GM18502 (cell line): ENCODE results near the gene PRSS53.

Experiments used
- ATAC-seq: cut with Tn5 transposase; IDR thresholded peaks from one replicate; pipeline ENCODE4 v1.9.1; 2021; ENCODE audit warnings: mild to moderate bottlenecking; ENCODE audit not compliant: unreplicated experiment, poor library complexity

The PRSS53 gene

DNA sequence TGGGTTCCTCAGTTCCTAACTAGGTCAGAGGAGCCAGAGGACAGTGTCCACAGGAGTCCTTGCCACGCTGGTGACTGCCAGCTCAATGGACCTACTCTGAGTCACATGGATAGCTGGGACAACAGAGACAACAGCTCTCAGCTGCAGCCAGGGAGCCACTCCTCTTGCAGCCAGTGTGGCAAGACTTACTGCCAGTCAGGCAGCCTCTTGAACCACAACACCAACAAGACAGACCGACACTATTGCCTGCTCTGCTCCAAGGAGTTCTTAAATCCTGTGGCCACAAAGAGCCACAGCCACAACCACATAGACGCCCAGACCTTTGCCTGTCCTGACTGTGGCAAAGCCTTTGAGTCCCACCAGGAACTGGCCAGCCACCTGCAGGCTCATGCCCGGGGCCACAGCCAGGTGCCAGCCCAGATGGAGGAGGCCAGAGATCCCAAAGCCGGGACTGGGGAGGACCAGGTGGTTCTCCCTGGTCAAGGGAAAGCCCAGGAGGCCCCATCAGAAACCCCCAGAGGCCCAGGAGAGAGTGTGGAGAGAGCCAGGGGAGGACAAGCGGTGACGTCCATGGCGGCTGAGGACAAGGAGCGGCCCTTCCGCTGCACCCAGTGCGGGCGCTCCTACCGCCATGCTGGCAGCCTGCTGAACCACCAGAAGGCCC, 7.9 kb downstream of the PRSS53 start:
- no peak for ATAC-seq

DNA sequence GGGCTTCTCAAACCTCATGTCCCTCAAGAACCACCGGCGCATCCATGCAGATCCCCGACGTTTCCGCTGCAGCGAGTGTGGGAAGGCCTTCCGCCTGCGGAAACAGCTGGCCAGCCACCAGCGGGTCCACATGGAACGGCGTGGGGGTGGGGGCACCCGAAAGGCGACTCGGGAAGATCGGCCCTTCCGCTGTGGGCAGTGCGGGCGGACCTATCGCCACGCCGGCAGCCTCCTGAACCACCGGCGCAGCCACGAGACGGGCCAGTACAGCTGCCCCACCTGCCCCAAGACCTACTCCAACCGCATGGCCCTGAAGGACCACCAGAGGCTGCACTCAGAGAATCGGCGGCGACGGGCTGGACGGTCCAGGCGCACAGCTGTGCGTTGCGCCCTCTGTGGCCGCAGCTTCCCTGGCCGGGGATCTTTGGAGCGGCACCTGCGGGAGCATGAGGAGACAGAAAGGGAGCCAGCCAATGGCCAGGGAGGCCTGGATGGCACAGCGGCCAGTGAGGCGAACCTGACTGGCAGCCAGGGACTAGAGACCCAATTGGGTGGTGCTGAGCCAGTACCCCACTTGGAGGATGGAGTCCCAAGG, 8.6 kb downstream of the PRSS53 start:
- ATAC-seq, result no peak

DNA sequence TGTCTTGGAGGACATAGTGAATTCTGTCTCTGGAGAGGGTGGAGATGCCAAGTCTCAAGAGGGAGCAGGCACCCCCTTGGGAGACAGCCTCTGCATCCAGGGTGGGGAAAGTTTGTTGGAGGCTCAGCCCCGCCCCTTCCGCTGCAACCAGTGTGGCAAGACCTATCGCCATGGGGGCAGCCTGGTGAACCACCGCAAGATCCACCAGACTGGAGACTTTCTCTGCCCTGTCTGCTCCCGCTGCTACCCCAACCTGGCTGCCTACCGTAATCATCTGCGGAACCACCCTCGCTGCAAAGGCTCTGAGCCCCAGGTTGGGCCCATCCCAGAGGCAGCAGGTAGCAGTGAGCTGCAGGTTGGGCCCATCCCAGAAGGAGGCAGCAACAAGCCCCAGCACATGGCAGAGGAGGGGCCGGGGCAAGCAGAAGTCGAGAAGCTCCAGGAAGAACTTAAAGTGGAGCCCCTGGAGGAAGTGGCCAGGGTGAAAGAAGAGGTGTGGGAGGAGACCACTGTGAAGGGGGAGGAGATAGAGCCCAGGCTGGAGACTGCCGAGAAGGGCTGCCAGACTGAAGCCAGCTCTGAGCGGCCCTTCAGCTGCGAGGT, 9.3 kb downstream of the PRSS53 start:
- no peak for ATAC-seq

DNA sequence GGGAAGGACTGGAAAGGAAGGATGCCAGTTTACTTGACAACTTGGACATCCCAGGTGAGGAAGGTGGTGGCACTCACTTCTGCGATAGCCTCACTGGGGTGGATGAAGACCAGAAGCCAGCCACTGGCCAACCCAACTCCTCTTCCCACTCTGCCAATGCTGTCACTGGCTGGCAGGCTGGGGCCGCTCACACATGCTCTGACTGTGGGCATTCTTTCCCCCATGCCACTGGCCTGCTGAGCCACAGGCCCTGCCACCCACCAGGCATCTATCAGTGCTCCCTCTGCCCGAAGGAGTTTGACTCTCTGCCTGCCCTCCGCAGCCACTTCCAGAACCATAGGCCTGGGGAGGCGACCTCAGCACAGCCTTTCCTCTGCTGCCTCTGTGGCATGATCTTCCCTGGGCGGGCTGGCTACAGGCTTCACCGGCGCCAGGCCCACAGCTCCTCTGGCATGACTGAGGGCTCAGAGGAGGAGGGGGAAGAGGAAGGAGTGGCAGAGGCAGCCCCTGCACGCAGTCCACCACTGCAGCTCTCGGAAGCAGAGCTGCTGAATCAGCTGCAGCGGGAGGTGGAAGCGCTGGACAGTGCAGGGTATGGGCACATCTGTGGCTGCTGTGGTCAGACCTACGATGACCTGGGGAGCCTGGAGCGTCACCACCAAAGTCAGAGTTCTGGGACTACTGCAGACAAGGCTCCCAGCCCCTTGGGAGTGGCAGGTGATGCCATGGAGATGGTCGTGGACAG, 10.0 kb downstream of the PRSS53 start:
- no peak for ATAC-seq

DNA sequence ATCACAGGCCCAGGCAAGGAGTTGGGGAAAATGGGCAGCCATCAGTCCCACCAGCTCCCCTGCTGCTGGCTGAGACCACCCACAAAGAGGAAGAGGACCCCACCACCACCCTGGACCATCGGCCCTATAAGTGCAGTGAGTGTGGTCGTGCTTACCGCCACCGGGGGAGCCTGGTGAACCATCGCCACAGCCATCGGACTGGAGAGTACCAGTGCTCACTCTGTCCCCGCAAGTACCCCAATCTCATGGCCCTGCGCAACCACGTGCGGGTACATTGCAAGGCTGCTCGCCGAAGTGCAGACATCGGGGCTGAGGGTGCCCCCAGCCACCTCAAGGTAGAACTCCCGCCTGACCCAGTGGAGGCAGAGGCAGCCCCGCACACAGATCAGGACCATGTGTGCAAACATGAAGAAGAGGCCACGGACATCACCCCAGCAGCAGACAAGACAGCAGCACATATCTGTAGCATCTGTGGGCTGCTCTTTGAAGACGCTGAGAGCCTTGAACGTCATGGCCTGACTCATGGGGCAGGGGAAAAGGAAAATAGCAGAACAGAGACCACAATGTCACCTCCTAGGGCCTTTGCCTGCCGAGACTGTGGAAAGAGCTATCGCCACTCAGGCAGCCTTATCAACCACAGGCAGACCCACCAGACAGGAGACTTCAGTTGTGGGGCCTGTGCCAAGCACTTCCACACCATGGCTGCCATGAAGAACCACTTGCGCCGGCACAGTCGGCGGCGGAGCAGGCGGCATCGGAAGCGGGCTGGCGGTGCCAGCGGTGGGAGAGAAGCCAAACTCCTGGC, 10.9 kb downstream of the PRSS53 start:
- ATAC-seq, result no peak

DNA sequence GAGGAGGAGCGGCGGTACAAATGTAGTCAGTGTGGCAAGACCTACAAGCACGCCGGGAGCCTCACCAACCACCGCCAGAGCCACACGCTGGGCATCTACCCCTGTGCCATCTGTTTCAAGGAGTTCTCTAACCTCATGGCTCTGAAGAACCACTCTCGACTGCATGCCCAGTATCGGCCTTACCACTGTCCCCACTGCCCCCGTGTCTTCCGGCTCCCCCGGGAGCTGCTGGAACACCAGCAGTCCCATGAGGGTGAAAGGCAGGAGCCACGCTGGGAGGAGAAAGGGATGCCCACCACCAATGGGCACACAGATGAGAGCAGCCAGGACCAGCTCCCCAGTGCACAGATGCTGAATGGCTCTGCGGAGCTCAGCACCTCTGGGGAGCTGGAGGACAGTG, 11.7 kb downstream of the PRSS53 start:
- no peak for ATAC-seq

DNA sequence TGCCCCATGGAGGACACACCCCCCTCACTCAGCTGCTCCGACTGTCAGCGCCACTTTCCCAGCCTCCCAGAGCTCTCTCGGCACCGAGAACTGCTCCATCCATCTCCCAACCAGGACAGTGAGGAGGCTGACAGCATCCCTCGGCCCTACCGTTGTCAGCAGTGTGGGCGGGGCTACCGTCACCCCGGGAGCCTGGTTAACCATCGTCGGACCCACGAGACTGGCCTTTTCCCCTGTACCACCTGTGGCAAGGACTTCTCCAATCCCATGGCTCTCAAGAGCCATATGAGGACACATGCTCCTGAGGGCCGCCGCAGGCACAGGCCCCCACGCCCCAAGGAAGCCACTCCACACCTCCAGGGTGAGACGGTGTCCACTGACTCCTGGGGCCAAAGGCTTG, 12.4 kb downstream of the PRSS53 start:
- no peak for ATAC-seq

DNA sequence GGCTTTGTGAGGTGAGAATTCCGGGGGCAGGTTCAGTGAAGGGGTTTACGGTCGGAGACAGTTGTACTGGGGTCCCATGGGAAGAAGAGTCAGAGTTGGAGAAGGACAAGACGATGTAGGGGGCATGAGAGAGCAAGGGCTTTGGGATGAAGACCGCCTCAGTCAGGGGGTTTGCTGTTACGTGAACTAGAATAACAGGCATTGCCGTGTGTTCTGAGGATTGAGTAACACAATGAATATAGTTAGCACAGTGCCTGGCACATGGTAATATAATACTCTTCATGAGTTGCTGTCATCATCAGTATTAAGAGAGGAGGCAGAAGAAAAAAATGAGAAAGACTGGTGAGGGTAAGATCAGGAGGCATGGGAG, 13.9 kb downstream of the PRSS53 start:
- ATAC-seq, result no peak

DNA sequence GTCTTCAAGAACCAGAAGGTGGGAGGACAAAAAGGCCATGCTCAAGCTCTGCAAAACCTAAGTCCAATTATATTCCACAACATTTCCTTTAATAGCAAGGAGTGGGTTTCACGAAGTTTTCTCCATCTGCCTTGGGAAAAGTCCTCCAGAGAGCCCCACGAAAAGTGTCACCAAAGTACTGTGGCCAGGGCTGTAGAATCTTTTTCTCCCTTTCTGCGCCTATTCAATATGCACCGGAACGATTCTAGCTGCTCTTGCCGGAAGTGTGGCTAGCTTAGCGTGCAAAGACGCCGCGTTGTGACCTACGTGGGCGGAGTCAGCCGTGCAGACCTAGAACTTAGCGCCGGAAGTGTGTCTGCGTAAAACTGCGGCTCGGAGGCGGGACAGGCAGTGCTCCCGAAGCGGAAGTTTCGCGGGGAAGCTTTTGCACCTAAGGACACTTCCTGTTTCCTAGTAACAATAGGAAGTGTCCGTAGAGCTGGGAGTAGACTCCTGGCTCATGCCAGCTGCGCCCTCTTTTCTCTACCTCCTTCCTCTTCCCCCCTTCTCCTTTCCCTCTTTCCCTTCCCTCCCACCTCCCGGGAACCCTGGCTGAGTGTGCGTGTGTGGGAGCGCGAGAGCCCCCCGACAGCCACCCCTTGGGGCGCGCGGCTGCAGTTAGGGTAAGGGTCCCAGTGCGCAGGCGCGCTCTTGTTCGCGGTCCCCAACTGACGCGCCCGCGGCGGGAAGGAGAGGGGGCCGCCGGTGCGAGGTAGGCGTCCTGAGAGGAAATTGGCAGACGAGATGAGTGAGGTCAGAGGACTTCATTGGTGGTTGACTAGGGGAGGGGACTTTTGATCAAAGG, 14.6 kb downstream of the PRSS53 start, which contains the start of the genes ZNF646 and ZNF668:
TSS of gene ZNF646 (plus strand) at position 453 of the 844 bp plus-strand sequence. CDS start 1,903 bp downstream, outside the sequence.
TSS of gene ZNF668 (minus strand) at position 271 of the 844 bp plus-strand sequence. CDS start 9,781 bp downstream, outside the sequence.
- peak; percentile 77 for ATAC-seq

DNA sequence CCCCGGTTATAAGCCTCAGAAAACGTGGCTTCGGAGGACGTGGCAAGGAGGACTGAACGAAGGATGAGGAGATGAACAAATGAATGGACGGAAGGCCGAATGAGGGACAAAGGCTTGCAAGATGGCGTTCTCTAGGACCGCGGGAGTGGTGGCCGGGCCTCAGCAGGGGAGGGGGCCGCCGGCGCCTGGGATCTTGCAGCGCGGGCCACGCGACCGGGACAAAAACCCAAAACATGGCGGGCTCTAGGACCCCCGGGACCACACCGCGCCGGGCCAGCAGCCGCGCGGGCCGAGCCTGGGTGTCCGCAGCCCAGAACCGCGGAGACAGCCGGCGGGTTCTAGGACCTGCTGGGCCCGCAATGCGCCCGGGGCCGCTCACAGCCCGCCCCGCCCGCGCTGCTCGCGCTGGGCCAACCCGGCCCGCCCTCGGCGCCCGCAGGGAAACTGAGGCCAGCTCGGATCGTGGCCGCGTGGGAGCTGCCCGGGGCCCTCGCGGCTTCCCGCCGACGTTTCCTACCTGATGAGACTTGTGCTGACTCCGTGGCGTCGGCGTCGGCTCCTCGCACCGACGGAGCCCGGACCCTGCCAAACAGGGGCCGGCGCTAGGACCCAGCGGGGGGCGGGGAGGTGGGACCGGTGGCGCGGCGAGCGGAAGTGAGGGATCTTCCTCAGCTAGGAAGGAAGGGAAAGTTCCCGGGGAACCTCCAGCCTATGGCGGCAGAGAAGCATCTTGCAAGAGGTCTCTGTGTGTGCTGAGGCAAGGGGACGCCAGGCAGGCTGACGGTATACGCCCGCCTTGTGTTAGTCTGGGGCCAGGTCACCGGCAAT, 15.4 kb downstream of the PRSS53 start:
- peak; percentile 54 for ATAC-seq

DNA sequence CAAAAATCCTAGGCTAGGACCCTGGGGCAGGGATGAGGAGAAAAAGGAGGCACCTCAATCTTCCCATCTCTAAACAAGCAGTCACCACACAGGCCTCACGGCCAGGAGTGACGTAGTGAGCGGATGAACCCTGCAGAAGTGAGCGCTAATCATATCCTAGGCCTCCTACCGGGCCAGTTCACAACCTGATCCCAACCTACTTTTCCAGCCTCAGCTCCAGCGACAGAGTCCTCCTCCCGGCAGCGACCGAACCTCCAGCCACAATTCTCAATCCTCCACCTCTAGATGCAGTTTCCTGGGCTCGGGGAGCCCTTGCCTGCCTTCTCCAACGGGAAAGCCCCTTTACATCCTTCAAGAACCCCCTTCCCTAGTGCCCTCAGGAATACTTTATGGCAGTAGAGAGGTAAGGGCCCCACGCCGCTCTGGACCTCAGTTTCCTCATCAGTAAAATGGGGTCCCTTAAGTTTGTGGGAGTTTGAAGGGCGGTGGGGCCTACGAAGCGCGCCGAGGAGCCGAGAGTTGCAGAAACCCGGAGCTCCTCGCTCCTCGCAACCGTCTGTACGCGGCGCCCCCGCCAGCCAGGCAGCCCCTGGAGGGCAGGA, 16.1 kb downstream of the PRSS53 start:
- ATAC-seq, result peak; percentile 3

DNA sequence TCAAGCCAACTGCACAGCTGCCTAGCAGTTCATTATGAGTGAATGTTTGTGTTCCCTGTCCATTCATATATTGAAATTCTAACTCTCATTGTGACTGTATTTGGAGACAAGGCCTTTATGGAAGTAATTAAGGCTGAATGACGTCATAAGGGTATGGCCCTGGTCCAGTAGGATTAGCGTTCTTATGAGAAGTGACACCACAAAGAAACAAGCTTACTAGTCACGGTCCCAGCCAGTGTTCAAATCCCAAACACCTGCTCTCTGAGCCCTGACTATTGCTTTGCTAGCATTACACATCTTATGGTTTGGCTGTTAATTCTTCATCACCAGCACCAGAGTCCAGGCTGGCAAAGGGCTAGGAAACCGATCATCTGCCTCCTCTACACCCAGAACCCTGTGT, 16.9 kb downstream of the PRSS53 start:
- no peak for ATAC-seq

DNA sequence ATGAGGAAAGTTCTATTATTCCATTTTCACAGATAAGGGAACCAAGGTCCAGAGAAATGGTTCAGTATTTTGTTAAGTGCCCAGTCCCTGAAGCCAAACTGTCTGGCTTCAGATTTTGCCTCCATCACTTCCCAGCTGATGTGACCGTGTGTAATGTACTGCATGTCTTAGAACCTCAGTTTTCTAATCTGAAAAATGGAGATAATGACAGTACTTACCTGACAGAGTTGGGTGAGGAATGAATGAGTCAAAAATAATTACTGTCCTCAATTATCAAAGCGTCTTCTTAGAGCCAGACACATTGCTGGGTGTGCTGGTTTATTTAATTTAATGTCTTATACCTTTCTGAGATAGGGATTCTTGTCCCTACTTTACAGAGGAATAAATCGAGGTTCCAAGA, 21.4 kb downstream of the PRSS53 start:
- no peak for ATAC-seq

DNA sequence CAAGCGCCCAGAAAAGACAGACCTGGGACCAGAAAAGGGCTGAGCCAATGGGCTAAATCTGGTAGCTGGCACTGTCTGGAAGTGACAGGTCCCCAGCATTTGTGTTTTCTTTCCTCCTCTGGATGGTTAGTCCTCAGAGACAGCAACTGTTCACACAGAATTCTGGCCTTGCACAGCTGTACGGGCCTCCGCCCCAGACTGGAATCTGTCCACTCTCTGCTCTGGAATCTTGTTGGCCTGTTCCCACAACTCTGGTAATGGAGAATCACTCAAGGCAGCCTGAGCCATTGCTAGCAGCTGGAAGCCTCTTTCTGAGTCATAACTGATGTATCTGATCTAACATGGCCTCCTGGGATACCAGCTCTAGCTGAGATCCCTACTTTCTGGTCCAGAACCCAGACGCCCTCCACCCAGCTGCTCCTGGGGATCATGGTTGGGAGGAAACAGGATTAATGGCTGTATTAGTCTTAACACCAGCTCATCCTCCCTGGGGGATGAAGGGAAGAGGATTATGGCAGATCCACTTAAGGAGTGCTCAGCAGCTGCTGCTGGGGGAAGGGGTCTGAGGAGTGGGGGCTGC, 23.8 kb downstream of the PRSS53 start:
- no peak for ATAC-seq

DNA sequence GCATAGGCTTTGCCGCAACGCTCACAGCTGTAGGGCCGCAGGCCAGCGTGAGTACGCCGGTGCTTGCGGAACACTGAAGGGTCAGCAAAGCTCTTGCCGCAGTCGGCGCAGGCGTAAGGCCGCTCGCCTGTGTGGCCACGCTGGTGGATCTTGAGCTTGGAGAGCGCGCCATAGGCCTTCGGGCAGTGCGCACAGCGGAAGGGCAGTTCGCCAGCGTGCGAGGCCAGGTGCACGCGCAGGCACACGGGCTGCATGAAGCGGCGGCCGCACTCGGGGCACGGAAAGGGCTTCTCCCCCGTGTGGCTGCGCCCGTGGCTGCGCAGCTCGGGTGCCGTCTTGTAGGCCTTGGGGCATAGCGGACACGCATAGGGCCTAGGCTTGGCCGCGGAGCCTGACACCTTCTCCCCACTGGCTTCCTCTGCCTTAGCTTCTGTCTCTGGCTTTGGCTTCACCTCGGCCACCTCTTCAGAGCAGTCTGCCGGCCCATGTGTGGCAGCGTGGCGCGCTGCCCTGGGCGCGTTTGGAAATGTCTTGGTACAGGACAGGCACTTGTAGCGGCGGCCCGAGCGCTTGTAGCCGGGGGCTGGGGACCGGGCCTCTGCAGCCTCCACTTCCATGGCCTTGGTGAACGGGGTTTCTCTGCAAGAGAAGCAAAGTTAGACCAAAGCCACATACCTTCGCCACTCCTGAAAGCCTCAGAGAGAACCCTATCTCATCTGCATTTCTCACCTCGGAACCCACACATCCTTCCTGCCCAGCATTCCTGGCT, 24.7 kb downstream of the PRSS53 start:
- no peak for ATAC-seq

DNA sequence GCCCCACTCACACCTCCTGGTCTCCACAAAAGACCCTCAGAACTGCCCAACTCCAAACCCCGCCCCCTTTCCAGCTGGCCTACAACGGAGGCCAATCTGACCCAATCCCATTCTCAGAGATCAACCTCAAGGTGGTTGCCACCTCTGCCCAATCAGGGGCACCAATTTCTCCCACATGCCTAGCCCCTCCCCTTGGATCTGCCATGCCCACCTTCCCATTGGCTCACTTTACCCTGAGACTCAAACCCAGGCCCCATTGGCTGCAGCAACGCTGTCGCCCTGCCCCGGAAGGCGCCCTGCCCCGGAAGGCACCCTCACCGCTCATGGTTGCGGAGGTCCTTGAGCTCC, 25.3 kb downstream of the PRSS53 start:
- ATAC-seq, result no peak

DNA sequence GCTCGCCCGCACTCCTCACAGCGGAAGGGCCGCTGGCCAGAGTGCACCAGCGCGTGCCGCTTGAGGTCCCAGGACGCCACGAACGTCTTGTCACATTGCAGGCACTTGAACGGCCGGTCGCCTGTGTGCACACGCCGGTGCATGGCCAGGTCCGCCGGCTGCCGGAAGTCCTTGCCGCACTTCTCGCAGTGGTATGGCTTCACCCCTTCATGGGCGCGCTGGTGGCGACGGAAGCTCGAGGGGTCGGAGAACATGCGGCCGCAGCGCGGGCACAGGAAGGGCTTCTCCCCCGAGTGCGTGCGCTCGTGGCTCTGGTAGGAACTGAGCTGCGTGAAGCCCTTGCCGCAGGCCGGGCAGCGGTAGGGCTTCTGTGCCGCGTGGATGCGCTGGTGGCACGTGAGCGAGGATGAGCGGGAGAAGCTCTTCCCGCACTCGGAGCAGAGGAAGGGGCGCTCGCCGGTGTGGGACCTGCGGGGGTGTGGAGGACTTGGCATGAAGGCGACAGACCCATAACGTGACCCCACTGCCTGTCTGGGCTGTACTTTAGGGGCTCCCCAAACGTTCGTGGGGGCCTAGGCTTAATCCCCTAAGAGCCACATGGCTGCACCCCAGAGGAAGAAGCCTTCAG, 26.8 kb downstream of the PRSS53 start:
- no peak for ATAC-seq
